GM18858 (cell line): Measurements from ENCODE around the gene EP400.

Experiments used
- ATAC-seq: cut with Tn5 transposase; IDR thresholded peaks from one replicate; pipeline ENCODE4 v1.9.1; 2021; ENCODE audit not compliant: unreplicated experiment

The EP400 gene

GRCh38 chr12:132064631-132065030 is 114.9 kb downstream of the EP400 start:
- no peak for ATAC-seq

- no peak for ATAC-seq
Observed at GRCh38 chr12:132065203-132065602, 115.5 kb downstream of the EP400 start.

- ATAC-seq, result no peak
Observed at GRCh38 chr12:132065609-132066344, 116.0 kb downstream of the EP400 start.

DNA sequence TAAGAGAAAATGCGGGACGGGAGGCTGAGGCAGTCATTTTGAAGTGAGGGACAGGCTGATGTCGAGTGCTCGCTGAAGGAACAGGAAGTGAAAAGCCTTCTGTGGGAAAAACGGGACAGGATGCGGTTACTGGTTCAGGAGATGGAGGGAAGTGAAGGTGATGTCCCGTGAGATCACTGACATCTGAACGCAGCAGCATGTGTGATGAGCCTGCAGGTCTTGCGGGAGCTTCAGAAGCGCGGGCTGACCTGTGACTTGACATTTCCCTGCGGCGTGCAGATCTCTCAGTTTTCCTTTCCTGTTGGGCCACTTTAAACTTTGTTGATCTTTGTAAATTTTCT is 116.6 kb downstream of the EP400 start:
- no peak for ATAC-seq

GRCh38 chr12:132066749-132067148 is 117.0 kb downstream of the EP400 start:
- ATAC-seq, result no peak

DNA sequence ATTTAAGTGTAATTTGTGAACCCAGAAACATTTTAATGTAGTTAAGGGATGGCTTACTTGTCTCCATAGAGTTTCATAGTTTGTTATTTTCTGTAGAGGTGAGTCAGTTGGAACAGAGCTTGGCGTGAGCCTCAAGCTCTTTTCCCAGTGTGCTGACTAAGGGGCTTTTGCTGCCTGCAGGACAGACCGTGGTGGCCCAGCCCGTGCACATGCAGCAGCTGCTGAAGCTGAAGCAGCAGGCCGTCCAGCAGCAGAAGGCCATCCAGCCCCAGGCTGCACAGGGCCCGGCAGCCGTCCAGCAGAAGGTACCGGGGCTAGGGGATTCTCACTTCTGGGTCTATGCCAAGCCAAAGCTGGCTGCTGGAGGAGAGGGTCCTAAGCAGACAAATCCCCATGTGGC is 117.4 kb downstream of the EP400 start:
- ATAC-seq, result no peak

- no peak for ATAC-seq
Observed at GRCh38 chr12:132068250-132068649, 118.5 kb downstream of the EP400 start.

GRCh38 chr12:132069336-132069985 is 119.7 kb downstream of the EP400 start:
- no peak for ATAC-seq

DNA sequence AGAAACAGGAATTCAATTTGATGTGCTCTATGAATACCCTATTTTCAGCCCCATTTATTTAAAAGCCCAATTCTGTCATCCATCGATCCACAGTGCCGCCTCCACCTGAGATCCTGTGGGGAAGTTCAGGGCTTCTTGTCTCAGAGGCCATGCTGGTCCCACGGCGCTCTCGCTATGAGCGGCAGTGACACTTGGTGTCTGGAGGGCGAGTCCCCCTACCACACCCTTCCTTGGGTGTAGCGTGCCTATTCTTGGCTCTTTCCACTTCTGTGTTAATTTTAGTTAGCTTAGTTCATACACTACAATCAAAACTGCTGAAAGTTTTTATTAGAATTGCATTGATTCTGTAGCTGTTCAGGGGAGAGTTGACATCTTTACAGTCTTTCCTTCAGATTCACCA is 120.6 kb downstream of the EP400 start:
- ATAC-seq, result no peak

- peak; percentile 78 for ATAC-seq
Observed at GRCh38 chr12:132071040-132071810, 121.5 kb downstream of the EP400 start.

GRCh38 chr12:132071830-132072384 is 122.2 kb downstream of the EP400 start:
- ATAC-seq, result no peak

- ATAC-seq, result no peak
Observed at GRCh38 chr12:132074216-132074615, 124.5 kb downstream of the EP400 start.

- no peak for ATAC-seq
Observed at GRCh38 chr12:132075026-132075713, 125.4 kb downstream of the EP400 start.

GRCh38 chr12:132075714-132076553 is 126.2 kb downstream of the EP400 start:
- no peak for ATAC-seq

GRCh38 chr12:132076711-132077110 is 127.0 kb downstream of the EP400 start:
- ATAC-seq, result no peak

DNA sequence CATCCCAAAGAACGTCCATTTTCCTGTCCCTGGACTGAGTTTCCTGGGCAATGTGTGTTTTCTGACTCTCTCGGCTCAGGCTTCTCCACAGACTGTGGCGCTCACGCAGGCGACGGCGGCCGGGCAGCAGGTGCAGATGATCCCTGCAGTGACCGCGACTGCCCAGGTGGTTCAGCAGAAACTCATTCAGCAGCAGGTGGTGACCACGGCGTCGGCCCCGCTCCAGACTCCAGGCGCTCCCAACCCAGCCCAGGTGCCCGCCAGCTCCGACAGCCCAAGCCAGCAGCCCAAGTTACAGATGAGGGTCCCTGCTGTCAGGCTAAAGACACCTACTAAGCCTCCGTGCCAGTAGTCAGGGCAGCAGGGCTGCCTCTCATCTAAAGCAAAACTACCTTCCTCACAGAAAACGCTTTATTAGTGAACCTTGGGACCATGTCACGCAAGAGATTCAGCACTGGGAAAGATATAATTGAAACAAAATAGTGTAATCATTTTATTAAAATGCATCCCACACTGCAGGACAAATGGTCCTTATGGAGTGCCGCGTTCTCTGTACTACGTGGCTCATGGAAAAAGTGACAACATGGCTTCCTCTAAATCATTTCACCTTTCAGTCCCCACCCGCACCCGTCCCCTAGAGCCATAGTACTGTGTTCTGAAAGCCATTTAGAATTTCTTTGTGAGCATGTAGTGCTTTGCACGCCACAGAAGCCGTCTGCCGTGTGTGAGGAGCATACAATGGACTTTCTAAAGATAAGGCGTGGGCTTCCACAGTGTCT is 127.8 kb downstream of the EP400 start:
- no peak for ATAC-seq

DNA sequence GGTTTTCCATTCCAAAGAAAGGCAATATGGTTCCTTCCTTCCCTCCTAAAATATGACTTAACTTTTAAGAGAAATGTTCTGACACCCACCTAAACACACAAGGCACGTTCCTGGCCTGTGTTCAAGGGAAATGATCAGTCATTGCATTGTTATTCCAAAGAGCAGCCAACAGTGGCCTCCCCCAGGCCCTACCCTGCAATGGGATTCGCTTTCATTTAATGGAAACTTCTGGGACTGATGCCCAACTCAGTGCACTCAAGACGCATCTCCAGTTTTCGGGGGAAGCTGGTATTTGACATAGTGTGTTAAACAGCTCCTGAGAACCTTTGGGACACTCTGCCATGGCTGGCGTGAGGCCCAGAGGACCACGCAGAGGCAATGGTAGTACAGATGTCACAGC is 128.4 kb downstream of the EP400 start:
- no peak for ATAC-seq

DNA sequence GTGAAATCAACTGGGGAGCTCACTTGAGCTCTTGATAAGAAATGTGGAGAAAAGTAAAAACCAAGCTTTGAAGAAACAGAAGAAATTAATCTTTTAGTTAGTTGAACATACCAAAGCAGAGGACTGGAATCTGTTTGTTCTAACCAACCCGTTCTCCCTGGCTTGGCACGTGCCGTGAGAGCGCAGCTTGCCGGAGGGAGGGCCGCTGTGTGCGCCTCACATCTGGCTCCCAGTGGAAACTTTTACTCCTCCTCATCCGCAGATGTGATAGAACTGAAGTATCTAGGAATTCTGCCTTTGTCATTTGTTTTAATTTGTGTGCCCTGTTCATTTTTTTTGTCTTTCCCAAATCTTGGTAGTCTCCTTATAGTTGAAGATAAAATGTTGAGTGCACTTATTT is 129.5 kb downstream of the EP400 start:
- no peak for ATAC-seq

- no peak for ATAC-seq
Observed at GRCh38 chr12:132079695-132080094, 130.0 kb downstream of the EP400 start.
